ENCODE measurements around the gene RALA. TPM values are rescaled to one million over a fixed set of nuclear protein-coding genes. Genes with fewer than 3 reads are reported as not detected.

Gene RALA
- 26.0 and 29.7 TPM in 2 replicates for total RNA-seq

GRCh38 chr7:39623047-39623731 is at the start of gene RALA:
TSS of gene RALA (plus strand) at chr7:39623572. CDS start at chr7:39686668, 63,096 bp downstream.

Other genes with a start within 250 kb of the RALA start
- 20.0 and 22.2 TPM in 2 replicates for gene YAE1, start 57.2 kb upstream of the RALA start, total RNA-seq